ENCODE results near the gene XPO6.

XPO6 gene

GRCh38 chr16:28158136-28158535 lies 53.6 kb downstream of the XPO6 start:
- no peak for DNase-seq (ENCODE audit: low spot score)
- FAIRE-seq, result no peak

GRCh38 chr16:28156056-28156680 lies 55.6 kb downstream of the XPO6 start:
- no peak for FAIRE-seq

DNA sequence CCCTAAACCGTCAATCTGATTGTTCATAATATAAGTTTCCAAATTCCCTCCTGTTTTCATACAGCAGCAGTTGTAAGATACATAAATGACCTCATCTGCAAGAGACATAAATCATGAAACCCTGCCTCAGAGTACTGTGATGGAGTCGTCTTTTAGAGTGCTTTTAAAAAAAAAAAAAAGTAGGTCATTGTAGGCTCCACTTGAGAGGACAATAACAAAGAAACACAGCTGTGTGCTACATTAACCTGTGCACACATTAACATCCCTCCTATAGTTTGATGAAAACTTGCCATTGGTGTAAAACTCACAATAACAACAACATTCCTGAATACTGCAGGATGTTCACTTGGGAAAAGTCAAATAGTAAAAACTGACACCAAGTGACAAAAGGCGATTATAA lies 56.5 kb downstream of the XPO6 start:
- DNase-seq (ENCODE audit: low spot score), result no peak
- no peak for FAIRE-seq

More at GRCh38 chr16:28156056-28156680, 55.6 kb downstream of the XPO6 start:
- no peak for DNase-seq (ENCODE audit: low spot score)

DNA sequence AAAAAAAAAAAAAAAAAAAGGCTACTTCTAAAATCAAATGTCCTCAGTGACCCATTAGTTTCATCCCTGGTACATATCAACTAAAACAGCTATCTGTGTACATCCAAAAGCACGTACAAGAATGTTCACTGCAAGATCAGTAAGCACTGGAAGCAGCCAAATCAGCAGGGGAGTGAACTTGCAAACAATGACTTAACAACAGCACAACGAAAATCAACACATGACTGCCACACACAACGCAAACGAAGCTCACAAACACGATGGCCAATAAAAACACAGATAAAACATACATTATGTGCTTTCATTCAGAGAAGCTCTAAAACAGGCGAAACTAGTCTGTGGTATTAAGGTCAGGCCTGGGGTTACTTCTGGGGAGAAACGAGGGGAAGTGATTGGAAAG lies 60.6 kb downstream of the XPO6 start:
- FAIRE-seq (no peak), DNase-seq (ENCODE audit: low spot score) (no peak)

- no peak for DNase-seq (ENCODE audit: low spot score)
- no peak for FAIRE-seq
Measured at GRCh38 chr16:28149011-28149888, 62.5 kb downstream of the XPO6 start.

- FAIRE-seq (no peak), DNase-seq (ENCODE audit: low spot score) (no peak)
Measured at GRCh38 chr16:28146536-28146935, 65.2 kb downstream of the XPO6 start.

GRCh38 chr16:28145796-28146195 lies 66.0 kb downstream of the XPO6 start:
- DNase-seq (ENCODE audit: low spot score) (no peak), FAIRE-seq (no peak)

DNA sequence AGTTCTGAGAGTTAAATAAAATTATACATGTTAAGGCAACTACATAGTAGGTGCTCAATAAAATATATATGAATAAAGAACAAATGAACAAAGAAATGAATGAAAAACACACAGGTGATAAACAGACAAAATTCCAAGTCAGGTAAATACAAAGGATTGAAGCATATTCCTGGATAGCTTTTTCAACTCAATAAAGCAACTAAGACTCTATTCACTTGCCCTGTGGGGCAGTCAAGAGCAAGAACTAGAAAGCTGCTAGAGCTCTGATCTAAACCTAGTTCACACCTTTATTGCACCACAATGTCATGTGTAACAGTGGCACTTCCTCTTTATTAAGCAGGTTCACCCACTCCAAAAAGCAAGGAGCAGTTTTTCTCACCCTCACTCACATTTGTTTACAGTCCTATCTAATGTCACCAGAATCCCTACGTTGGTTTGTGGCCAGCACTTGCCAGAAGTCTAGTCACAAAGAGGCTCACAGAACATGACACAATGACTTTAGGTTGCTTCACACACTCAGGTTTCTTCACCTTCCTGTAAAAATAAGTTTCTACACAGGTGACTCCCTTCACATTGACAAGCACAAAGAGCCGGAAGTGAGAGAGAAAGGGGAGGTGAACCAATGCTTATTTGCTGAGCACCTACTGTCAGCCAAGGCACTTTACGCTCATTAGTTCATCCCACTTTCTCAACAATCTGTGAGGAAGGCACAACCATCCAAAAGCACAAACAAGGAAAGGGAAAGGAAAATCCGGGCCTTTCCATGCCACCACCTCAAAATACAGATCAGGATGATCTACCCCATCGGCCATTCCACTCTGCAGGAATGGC lies 70.8 kb downstream of the XPO6 start:
- no peak for DNase-seq (ENCODE audit: low spot score)
- FAIRE-seq, result no peak

GRCh38 chr16:28139530-28139929 lies 72.2 kb downstream of the XPO6 start:
- DNase-seq (ENCODE audit: low spot score) (no peak), FAIRE-seq (no peak)

DNA sequence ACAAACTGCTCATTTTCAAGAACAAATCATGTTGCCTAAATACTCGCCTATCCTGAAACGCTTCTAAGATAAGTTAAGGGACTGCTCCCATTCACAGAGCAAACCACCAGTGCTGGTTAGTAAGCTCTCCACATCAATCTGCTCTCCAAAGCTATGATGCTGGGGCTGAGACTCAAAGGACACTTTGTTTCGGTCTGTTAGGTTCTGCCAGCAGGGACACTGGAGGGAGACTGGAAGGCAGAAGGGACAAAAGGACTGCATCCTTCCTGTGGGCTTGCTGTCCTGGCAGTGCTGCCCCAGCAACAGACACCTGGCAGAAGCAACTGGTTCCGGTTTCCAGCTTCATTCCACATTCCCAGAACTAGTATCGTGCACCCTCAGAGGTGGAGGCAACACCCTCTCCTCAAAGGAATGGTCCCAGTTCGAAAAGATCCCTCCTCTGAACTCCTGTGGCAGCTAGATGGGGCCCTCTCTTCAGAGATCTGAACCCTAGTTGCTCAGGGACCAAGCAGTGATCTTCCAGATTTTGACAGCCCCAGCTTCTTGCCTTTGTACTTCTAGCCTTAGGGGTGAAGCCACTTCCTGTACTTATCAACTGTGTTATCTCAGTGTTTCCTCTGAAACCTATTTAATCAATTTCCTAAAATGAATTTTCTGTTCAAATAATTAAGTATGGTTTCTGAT lies 74.9 kb downstream of the XPO6 start:
- no peak for FAIRE-seq
- no peak for DNase-seq (ENCODE audit: low spot score)

DNA sequence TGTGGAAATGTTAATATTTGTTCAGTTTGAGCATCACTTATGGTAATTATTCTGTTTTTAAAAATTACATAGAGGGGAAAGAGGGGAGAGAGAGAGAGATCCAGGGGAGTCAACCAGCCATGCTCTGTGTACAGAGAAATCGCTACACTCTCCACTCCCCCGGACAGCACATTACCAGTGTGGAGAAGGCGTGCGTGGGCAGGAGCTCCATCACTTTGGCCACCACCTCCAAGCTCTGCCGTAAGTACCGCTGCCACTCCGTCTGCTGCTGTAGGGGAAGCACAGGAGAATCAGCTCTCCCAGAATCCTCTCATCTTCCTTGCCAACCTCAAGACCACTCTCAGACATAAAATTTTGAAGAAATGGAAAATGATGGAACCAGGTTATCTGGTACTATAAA lies 78.1 kb downstream of the XPO6 start:
- FAIRE-seq (no peak), DNase-seq (ENCODE audit: low spot score) (no peak)

DNA sequence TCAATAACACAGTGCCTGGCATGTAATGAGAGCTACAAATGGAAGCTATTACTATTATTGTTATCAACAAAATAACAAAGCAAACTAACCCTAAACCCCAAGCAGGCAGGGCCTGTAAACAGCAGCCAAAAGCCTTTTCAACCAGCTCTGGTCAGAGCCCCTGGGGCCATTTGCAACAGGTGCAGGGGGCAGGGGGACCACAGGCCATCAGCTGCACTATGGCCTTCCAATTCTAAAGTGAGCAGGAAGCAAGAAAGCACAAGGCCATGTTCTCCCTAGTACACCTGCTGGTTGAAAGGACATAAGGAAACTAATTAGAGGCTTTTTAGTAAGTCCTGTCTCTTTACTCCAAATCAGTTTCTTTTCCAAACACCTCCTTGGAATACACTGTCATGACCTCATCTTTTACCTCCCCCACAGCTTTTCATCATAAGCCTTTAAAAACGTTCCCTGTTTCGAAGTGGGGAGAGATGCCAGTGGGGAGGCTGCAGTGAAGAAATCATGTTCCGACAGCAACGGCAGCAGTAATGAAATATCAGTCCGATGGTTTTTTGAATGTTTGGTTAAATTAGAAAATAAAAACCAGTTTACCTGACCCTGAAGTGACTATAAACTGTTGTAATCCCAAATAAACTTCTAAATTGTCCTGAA lies 79.9 kb downstream of the XPO6 start:
- no peak for FAIRE-seq
- no peak for DNase-seq (ENCODE audit: low spot score)

GRCh38 chr16:28131181-28131580 lies 80.6 kb downstream of the XPO6 start:
- FAIRE-seq, result no peak
- DNase-seq (ENCODE audit: low spot score), result no peak

DNA sequence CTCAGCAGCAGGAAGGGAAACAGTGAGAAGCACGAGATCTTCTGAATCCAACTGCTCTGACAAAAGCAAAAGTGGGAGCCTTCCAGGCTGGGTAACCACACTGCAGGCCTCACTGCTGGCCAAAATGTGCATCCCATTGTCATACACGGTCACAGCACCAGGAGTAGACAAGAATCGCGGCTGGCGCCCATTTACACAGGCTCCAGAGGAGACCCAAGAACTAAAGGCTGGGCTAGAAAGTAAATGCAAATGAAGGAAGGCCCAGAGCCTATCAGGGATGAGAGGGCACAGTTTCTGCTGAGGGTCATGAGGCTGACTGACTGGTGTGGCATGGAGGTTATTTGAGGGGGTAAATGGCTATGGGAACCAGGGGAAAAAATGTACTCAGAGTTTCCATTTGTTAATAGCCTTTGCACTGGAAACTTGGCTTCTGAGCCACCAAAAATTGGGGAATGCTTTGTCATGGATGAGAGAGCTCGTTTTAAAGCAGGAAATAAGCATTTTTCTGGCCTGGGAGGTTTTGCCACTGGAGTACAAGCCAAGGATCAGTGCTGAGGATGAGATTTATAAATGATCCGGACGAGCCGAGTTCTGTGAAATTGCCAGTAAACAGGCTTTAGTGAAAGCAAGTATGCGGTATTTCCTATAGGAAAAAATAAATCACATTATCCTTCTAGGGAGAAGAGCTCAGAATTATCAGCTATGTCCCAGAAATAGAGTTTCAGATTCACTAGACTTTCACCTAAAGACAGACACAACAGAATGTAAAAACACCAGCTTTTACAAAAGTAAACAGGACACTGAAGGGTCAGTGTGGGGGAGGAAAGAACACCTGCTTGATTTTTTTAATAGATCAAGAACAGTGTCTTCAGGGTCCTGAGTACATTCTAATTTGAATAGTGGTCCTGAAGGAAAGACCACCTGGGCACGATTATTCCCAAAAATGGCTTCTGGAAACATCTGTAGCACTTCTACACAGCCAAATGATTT lies 81.4 kb downstream of the XPO6 start:
- DNase-seq (ENCODE audit: low spot score) (no peak), FAIRE-seq (no peak)

DNA sequence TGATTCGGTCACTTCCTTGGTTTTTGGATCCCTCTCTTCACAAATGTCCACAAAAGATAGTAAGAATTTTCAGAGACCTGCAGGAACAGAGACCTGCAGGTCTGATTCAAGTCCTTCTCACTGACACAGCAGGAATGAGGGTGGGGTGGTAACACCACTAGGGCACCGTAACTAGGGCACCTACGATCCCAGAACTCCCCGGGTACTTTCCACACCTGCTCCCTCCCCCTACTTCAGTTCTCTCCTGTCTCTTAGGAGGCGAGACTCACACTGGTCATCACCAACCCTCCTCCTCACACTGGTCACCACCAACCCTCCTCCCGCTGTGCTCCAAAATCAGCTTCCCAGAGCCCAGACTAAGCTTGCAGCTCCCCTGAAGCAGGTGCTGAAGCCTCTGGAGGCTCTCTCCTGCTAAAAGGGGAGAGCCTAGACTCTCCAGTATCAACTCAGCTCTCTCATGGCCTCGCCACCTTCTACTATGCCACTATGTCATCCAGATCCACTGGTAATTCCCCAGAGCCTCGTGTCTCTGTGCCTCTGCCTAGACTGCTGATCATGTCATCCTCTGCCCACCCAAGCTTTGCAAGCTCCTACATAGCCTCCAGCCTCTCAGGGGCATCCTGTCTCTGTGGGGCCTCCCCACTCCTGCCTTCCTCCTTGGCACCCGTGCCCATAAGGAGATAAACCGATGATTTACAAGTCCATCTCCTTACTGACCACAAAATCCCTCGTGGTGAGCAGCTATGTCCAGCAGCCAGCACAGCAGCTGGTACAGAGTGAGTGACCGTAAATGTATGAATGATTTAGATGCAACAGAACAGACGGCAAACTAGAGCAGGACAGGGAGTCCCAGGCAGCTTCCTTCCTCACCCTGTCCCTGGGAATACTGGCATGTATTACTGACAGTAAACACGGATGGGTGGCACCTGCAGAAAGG lies 84.8 kb downstream of the XPO6 start:
- FAIRE-seq (no peak), DNase-seq (ENCODE audit: low spot score) (no peak)

- no peak for DNase-seq (ENCODE audit: low spot score)
- FAIRE-seq, result no peak
Measured at GRCh38 chr16:28125592-28125991, 86.2 kb downstream of the XPO6 start.

- FAIRE-seq (no peak), DNase-seq (ENCODE audit: low spot score) (no peak)
Measured at GRCh38 chr16:28121527-28121926, 90.2 kb downstream of the XPO6 start.

- DNase-seq (ENCODE audit: low spot score) (no peak), FAIRE-seq (no peak)
Measured at GRCh38 chr16:28120754-28121153, 91.0 kb downstream of the XPO6 start.

DNA sequence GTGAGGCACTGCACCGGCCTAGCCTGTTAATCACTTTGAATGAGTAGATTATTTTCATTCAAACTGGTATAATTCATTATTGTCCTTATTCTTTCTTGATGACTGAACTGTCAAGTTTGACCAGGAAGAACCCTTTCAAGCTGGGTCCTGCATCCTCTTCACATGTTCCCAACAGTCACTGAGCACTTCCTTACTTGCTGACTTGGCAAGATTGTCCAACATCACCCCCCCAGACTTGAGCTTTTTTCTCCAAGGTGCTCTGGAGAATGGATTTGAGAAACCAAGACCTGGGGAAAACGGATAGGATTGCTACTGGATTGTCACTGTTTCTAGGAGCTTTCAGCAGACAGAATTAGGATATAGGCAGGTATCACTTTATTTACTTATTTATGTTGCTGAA lies 93.1 kb downstream of the XPO6 start:
- DNase-seq (ENCODE audit: low spot score), result no peak
- FAIRE-seq, result no peak
